MM.1S (cell line): Measurements from ENCODE around the gene RBM28.

Experiments
- DNase-seq: peaks from one replicate; pipeline ENCODE4 v3.0.0-alpha.2; 2015
- H2AFZ ChIP-seq: fragments of 300-600 bp; sonication (generic); 2 replicates; pipeline ENCODE4 v1.6.0; 2016; ENCODE audit warnings: antibody characterized with exemption, low read length
- H3F3A ChIP-seq: fragments of 300-600 bp; sonication (generic); 2 replicates; pipeline ENCODE4 v1.6.1; 2016; ENCODE audit warnings: mild to moderate bottlenecking, antibody characterized with exemption, low read length, moderate library complexity, mixed read lengths; ENCODE audit not compliant: insufficient read depth
- H3K27ac ChIP-seq: fragments of 300-600 bp; sonication (generic); 2 replicates; pipeline ENCODE4 v1.5.1; 2016; ENCODE audit warnings: mild to moderate bottlenecking, low read length
- H3K27me3 ChIP-seq: fragments of 300-600 bp; sonication (generic); replicated peaks from 2 replicates; pipeline ENCODE4 v1.6.0; 2016; ENCODE audit warnings: low read length; ENCODE audit not compliant: insufficient read depth
- H3K36me3 ChIP-seq: fragments of 300-600 bp; sonication (generic); replicated peaks from 2 replicates; pipeline ENCODE4 v1.6.1; 2016; ENCODE audit warnings: mild to moderate bottlenecking, low read length, mixed read lengths; ENCODE audit not compliant: insufficient read depth
- H3K4me1 ChIP-seq: fragments of 300-600 bp; sonication (generic); 2 replicates; pipeline ENCODE4 v1.6.1; 2016; ENCODE audit warnings: low read length, mixed read lengths
- H3K4me2 ChIP-seq: fragments of 300-600 bp; sonication (generic); 2 replicates; pipeline ENCODE4 v1.6.0; 2016; ENCODE audit warnings: low read depth, low read length
- H3K4me3 ChIP-seq: fragments of 300-600 bp; sonication (generic); 2 replicates; pipeline ENCODE4 v1.5.1; 2016; ENCODE audit warnings: low read length, mixed read lengths
- H3K79me2 ChIP-seq: fragments of 300-600 bp; sonication (generic); 2 replicates; pipeline ENCODE4 v1.6.1; 2016; ENCODE audit warnings: mixed run types, low read length, mixed read lengths
- H3K9ac ChIP-seq: fragments of 300-600 bp; sonication (generic); 2 replicates; pipeline ENCODE4 v1.6.1; 2016; ENCODE audit warnings: low read length, mixed read lengths
- H3K9me2 ChIP-seq: fragments of 300-600 bp; sonication (generic); replicated peaks from 2 replicates; pipeline ENCODE4 v1.6.1; 2016; ENCODE audit warnings: mild to moderate bottlenecking, low read length, mixed read lengths; ENCODE audit not compliant: insufficient read depth
- H3K9me3 ChIP-seq: fragments of 300-600 bp; sonication (generic); replicated peaks from 2 replicates; pipeline ENCODE4 v1.6.1; 2016; ENCODE audit warnings: mild to moderate bottlenecking, low read length, mixed read lengths; ENCODE audit not compliant: insufficient read depth
- H4K20me1 ChIP-seq: fragments of 300-600 bp; sonication (generic); 2 replicates; pipeline ENCODE4 v1.6.1; 2016; ENCODE audit warnings: mild to moderate bottlenecking, low read length, moderate library complexity, mixed read lengths; ENCODE audit not compliant: insufficient read depth
- CTCF ChIP-seq: fragments of 300-600 bp; sonication (generic); IDR thresholded peaks from 2 replicates; pipeline ENCODE4 v1.5.1; 2016; ENCODE audit warnings: antibody characterized with exemption, low read length, mixed read lengths
- EZH2 ChIP-seq: fragments of 300-600 bp; sonication (generic); optimal IDR thresholded peaks from 2 replicates; pipeline ENCODE3; 2017; ENCODE audit warnings: low read depth, mild to moderate bottlenecking, antibody characterized with exemption, low read length, mixed read lengths
- EZH2phosphoT487 ChIP-seq: fragments of 300-600 bp; sonication (generic); IDR thresholded peaks from 2 replicates; pipeline ENCODE4 v1.6.1; 2018; ENCODE audit warnings: antibody characterized with exemption, low read length

Gene RBM28

GRCh38 chr7:128364166-128364870, 20.6 kb upstream of the RBM28 start:
- no peak overlapping the region for H3K4me2 ChIP-seq
- no peaks in the 10 kb centered on the region for H3K9me2 ChIP-seq
- no peaks in the 10 kb centered on the region for H3K79me2 ChIP-seq
- TF ChIP-seq EZH2phosphoT487: no peak
- no peak for TF ChIP-seq EZH2
- no peak for TF ChIP-seq CTCF
- H3K9me3 ChIP-seq: no peaks in the 10 kb centered on the region
- no peaks in the 10 kb centered on the region; the same call in 1 of the 2 replicates for H3K4me1 ChIP-seq
- no peak overlapping the region for H3K9ac ChIP-seq
- no peak overlapping the region for H2AFZ ChIP-seq
- no peaks in the 10 kb centered on the region for H3F3A ChIP-seq
- peaks cover 69% of the 10 kb centered on the region for H3K27me3 ChIP-seq
- DNase-seq: no peak
- no peaks in the 10 kb centered on the region for H3K36me3 ChIP-seq
- H4K20me1 ChIP-seq: no peaks in the 10 kb centered on the region
- H3K4me3 ChIP-seq: no peak overlapping the region
- no peak overlapping the region for H3K27ac ChIP-seq

DNA sequence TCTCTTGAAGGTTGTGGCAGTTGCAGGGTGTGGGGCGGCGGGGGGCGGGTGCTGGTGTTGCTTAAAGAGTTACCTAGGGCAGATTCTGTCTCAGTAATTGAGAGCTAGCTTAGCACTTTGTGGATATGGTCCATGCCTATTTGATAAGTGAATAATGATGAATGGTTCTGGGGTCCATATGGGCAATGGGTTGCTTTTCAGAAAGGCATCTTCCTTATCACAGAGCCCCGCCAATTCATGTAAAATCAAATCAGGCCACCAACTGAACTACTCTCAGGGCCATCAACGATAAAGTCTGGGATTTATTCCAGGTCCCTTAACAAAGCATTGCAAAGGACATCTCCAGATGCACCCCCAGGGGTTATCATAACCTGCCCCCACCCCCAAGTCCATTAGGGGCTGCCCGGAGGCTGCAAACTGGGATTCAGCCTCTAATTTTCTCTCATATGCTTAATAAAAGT, 19.6 kb upstream of the RBM28 start:
- no peak for TF ChIP-seq EZH2phosphoT487
- TF ChIP-seq CTCF: no peak
- TF ChIP-seq EZH2: no peak
- no peaks in the 10 kb centered on the region for H4K20me1 ChIP-seq
- H3K4me1 ChIP-seq: no peaks in the 10 kb centered on the region; the same call in 1 of the 2 replicates
- no peak for DNase-seq
- H3K9me2 ChIP-seq: no peaks in the 10 kb centered on the region
- H3K9ac ChIP-seq: no peak overlapping the region
- no peaks in the 10 kb centered on the region for H3K9me3 ChIP-seq
- no peaks in the 10 kb centered on the region for H3K79me2 ChIP-seq
- H3K27ac ChIP-seq: no peak overlapping the region
- no peaks in the 10 kb centered on the region for H3K36me3 ChIP-seq
- H3K4me2 ChIP-seq: no peak overlapping the region
- peaks cover 79% of the 10 kb centered on the region for H3K27me3 ChIP-seq
- H3K4me3 ChIP-seq: no peak overlapping the region
- H2AFZ ChIP-seq: no peak overlapping the region
- H3F3A ChIP-seq: no peaks in the 10 kb centered on the region

GRCh38 chr7:128362670-128363069, 19.0 kb upstream of the RBM28 start:
- Histone ChIP-seq H3K4me2 (no peak overlapping the region), H2AFZ (no peak overlapping the region), H3K27me3 (peaks cover 84% of the 10 kb centered on the region), H3K4me1 (no peaks in the 10 kb centered on the region; the same call in 1 of the 2 replicates), H3K9me2 (no peaks in the 10 kb centered on the region), H3K4me3 (no peak overlapping the region), H4K20me1 (no peaks in the 10 kb centered on the region), H3K79me2 (no peaks in the 10 kb centered on the region), H3F3A (no peaks in the 10 kb centered on the region), H3K9me3 (no peaks in the 10 kb centered on the region), H3K36me3 (no peaks in the 10 kb centered on the region), H3K9ac (no peak overlapping the region), H3K27ac (no peak overlapping the region)
- no peak for DNase-seq
- TF ChIP-seq CTCF (no peak), EZH2 (no peak), EZH2phosphoT487 (no peak)
